Measurements from ENCODE around the gene MCTP1.
"Not testable (repeated sequence)": the region's sequence is repeated elsewhere in the genome, so short reads cannot be mapped to it uniquely, and the experiment has no call there.

The MCTP1 gene

DNA sequence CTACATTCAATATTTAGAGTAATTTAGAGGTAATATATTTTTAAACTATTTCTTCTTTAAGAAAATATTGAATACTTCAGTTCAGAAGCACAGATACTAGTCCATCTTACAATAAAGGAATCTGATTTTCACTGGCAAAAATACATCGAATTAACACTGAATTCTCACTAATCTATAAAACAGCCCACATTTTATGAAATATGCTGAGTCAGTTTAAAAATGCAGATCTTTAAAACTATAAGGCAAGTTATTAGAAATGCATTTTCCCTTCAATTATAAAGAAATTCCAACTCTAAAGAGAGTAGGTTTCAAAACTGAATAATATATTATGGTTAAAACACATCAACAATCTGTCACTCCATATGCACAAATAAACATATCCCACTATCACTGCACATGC is 433.9 kb downstream of the MCTP1 start:
- H3K9me3 Mint-ChIP-seq: no peaks in the 10 kb centered on the region
- H3K27me3 Mint-ChIP-seq (ENCODE audit: low read depth): peaks cover 6% of the 10 kb centered on the region
- H3K4me3 Mint-ChIP-seq: no peak overlapping the region
- H3K27ac Mint-ChIP-seq: no peak overlapping the region
- no peaks in the 10 kb centered on the region for H3K36me3 Mint-ChIP-seq (ENCODE audit: low read depth)
- H3K4me1 Mint-ChIP-seq (ENCODE audit: low read depth): peaks cover 20% of the 10 kb centered on the region

DNA sequence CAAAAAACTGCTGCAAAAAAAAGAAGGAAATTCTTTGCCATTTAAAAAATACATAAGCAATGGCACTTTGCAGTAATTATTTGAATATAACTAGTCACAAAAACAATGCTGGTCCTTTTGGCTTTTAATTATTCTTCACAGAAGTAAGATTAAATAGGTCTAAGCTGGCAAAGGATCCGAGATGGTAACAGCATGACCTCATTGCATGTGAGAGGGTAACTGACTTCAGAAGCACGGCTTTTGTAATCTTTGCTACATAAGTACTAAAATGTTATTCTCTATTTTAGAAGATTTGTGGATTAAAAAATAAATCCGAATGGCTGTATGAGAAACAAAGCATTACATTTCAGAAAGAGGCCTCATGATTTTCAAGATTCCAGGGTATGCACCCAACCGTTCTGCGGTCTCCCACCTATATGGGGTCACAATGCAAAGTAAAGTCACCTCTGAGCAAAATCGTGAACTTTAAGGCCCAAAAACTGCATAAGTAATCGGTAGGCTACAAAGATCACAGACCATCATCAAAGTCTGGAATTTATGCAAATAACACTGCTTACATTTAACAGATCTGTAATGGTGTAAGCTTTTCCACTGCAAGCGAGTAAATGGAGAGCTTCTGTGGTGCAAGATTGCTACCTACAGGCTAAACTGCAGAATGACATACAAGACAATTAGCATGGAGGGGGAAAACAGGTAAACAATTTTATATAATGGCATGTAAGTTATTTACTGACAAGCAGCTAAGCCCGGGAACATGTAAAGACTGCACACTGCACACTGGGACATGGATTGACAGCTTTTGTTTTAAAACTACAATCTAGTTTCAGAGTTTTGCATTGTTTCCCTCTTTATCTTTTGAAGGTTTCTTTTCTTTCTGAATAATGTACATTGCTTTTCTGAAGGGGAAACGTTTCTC is 434.8 kb downstream of the MCTP1 start:
- H3K27me3 Mint-ChIP-seq (ENCODE audit: low read depth): peaks cover 5% of the 10 kb centered on the region
- no peaks in the 10 kb centered on the region for H3K36me3 Mint-ChIP-seq (ENCODE audit: low read depth)
- peak overlapping the region; percentile 1 for H3K27ac Mint-ChIP-seq
- no peak overlapping the region for H3K4me3 Mint-ChIP-seq
- no peaks in the 10 kb centered on the region for H3K9me3 Mint-ChIP-seq
- peaks cover 21% of the 10 kb centered on the region for H3K4me1 Mint-ChIP-seq (ENCODE audit: low read depth)

DNA sequence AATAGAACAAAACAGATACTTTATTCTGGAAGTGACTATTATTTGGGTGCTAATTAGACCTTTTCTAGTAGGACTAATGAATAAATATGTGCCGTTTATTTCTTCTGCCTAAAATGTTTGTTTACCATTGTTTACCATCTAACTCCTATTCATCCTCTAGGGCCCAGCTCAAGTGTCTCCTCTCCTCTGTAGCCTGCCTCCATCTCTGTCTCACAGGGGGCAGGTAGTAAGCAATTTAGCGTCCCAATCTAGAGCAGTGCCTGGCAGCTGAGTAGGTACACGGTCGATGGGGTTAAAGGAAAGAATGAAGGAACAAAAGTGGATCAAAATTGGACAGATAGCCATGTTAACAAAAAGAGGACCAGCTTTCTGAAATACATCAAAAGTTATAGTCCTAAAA is 435.6 kb downstream of the MCTP1 start:
- H3K9me3 Mint-ChIP-seq: no peaks in the 10 kb centered on the region
- H3K4me1 Mint-ChIP-seq (ENCODE audit: low read depth): peaks cover 21% of the 10 kb centered on the region
- no peak overlapping the region for H3K4me3 Mint-ChIP-seq
- peaks cover 3% of the 10 kb centered on the region for H3K27me3 Mint-ChIP-seq (ENCODE audit: low read depth)
- H3K36me3 Mint-ChIP-seq (ENCODE audit: low read depth): no peaks in the 10 kb centered on the region
- no peak overlapping the region for H3K27ac Mint-ChIP-seq

DNA sequence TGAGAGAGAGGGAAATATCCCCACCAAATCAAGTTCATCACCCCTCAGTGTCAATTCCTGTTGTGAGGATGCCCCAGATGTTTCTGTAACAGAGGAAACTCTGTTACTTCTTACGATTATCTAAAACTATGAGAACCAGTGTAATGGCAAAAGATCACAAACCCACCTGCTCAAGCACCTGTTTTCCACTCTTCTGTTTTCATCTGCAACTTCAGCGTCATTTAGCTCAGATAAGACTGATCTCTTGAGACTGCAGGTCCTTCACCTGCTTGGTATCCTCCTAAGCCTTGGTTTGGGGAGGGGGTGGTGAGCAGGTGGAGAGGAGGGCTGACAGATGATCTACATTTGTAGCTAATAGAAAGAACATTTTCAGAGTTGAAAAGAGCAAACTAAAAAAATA is 437.2 kb downstream of the MCTP1 start:
- Mint-ChIP-seq H3K27me3 (ENCODE audit: low read depth) (peaks cover 3% of the 10 kb centered on the region), H3K36me3 (ENCODE audit: low read depth) (no peaks in the 10 kb centered on the region), H3K4me1 (ENCODE audit: low read depth) (peaks cover 21% of the 10 kb centered on the region), H3K4me3 (no peak overlapping the region), H3K27ac (no peak overlapping the region), H3K9me3 (no peaks in the 10 kb centered on the region)

DNA sequence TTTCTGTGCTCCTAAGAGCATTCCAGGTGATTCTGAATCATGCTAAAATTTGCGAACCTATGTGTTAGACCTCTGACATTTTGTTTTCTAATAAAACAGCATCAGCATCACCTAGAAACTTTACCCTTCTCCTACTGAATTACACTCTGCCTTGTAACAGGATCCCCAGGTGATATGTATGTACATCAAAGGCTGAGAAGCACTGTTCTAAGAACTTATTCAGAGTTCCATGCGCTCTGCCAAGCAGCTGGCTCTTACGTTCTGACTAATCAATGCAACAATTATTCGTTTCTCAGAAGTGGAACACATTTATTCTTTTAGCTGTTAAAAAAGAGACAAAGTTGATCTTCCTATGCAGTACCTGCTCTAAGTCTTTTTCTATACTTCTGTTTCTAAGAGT is 437.9 kb downstream of the MCTP1 start:
- H3K4me1 Mint-ChIP-seq (ENCODE audit: low read depth): peaks cover 21% of the 10 kb centered on the region
- H3K36me3 Mint-ChIP-seq (ENCODE audit: low read depth): no peaks in the 10 kb centered on the region
- no peaks in the 10 kb centered on the region for H3K9me3 Mint-ChIP-seq
- peaks cover 3% of the 10 kb centered on the region for H3K27me3 Mint-ChIP-seq (ENCODE audit: low read depth)
- no peak overlapping the region for H3K27ac Mint-ChIP-seq
- H3K4me3 Mint-ChIP-seq: no peak overlapping the region

DNA sequence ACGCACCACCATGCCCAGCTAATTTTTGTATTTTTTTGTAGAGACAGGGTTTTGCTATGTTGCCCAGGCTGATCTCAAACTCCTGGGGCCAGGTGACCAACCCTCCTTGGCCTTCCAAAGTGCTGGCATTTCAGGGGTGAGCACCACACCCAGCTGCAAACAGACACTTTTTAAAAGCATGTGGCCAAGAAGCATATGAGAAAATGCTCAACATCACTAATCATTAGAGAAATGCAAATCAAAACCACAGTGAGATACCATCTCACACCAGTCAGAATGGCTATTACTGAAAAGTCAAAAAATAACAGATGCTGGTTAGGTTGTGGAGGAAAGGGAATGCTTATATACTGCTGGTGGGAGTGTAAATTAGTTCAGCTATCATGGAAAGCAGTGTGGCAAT is 439.2 kb downstream of the MCTP1 start:
- not testable (repeated sequence) for H3K27me3 Mint-ChIP-seq (ENCODE audit: low read depth); H3K27ac Mint-ChIP-seq; H3K4me3 Mint-ChIP-seq; H3K36me3 Mint-ChIP-seq (ENCODE audit: low read depth); H3K9me3 Mint-ChIP-seq
- peaks cover 21% of the 10 kb centered on the region for H3K4me1 Mint-ChIP-seq (ENCODE audit: low read depth)

DNA sequence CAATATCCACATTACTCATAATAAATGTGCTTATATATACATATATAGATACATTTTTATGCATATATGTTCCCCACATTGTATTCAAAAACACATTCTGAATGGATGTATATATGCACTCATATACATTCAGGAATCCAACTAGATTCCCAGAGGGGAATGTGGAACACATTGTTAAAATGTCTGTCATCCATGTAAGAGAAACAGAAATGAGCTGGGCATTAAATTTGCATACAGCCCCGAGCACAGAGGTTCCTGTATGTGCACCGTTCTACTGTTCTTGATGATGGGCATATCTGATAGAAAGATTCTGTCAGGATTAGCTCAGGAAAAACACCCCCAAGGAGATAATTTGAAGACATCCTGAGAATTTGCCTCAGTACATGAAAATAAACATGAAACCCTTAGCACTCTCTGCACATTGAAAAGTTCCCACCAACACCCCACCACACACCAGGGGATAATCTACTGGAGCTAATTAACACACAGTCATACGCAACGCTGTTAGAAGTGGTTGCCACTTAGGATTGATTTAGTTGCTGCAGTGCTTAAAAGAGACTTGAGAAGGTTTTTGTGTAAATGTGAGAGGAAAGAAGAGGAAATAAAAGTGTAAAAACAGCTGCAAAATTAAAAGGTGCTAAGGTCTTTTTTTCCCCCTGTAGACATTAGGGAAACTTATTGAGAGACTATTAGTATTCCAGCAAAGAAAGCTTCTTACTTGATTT is 443.1 kb downstream of the MCTP1 start:
- Mint-ChIP-seq H3K9me3 (no peaks in the 10 kb centered on the region), H3K27me3 (ENCODE audit: low read depth) (peaks cover 16% of the 10 kb centered on the region), H3K4me1 (ENCODE audit: low read depth) (peaks cover 14% of the 10 kb centered on the region), H3K27ac (no peak overlapping the region), H3K36me3 (ENCODE audit: low read depth) (peaks cover 3% of the 10 kb centered on the region), H3K4me3 (no peak overlapping the region)

DNA sequence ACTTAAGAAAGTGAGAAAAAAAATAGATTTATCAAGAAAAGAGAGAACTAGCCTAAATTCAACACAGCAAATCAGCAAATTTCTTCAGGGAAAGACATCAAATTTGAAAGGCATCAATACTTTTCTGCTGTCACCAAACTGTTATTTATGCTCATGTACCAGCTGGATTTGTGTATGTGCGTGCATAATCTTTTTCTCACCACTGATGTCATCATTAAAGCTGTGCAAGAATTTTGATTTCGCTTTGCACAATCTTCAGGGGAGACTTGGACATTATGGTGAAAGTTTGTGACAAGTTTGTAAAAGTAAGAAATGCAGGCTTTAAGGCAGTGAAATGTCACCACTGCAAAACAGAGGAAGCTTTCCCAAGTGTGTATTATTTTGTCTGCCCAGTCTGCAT is 451.0 kb downstream of the MCTP1 start:
- Mint-ChIP-seq H3K27ac (no peak overlapping the region), H3K4me1 (ENCODE audit: low read depth) (peaks cover 13% of the 10 kb centered on the region), H3K4me3 (no peak overlapping the region), H3K9me3 (no peaks in the 10 kb centered on the region), H3K27me3 (ENCODE audit: low read depth) (peaks cover 8% of the 10 kb centered on the region), H3K36me3 (ENCODE audit: low read depth) (peaks cover 3% of the 10 kb centered on the region)

DNA sequence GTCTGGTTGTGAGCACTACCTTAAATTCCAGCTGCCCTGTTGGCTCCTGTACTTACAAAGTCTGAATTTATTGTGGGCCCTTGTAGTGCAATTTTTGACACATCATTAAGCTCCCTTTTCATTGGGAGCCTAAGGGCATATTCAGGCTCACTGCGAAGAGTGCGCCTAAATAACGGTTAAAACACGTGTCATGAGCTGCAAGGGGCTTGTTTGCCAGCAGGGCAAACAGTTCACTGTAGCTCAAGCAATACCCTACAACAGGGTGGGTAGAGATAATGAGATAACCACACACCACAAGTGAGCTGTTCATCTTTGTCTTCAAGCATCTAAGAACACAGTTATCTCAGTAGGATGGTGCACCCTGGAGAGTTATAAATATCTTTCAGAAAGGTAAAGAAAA is 452.2 kb downstream of the MCTP1 start:
- Mint-ChIP-seq H3K27ac (no peak overlapping the region), H3K9me3 (no peaks in the 10 kb centered on the region), H3K27me3 (ENCODE audit: low read depth) (peaks cover 8% of the 10 kb centered on the region), H3K36me3 (ENCODE audit: low read depth) (peaks cover 3% of the 10 kb centered on the region), H3K4me3 (no peak overlapping the region), H3K4me1 (ENCODE audit: low read depth) (peaks cover 11% of the 10 kb centered on the region)

DNA sequence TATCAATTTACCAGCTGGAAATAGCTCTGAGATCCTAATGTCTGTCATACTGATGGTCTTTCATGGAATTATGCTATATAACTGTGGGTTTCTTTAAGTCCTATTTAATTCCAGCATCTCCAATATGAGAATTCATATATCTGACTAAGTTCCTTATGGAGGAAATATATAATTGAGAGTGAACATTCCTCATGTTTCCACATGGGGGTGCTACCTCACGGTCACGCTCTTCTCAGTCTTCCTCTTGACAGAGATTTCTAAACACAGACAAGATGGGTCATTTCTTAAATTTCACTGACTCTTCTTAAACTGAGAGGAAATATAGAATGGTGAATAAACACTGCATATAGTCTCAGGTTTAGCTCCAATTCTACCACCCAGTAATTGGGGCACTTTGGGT is 454.4 kb downstream of the MCTP1 start:
- Mint-ChIP-seq H3K27ac (no peak overlapping the region), H3K9me3 (no peaks in the 10 kb centered on the region), H3K4me3 (no peak overlapping the region), H3K4me1 (ENCODE audit: low read depth) (peaks cover 2% of the 10 kb centered on the region), H3K36me3 (ENCODE audit: low read depth) (no peaks in the 10 kb centered on the region), H3K27me3 (ENCODE audit: low read depth) (peaks cover 26% of the 10 kb centered on the region)

DNA sequence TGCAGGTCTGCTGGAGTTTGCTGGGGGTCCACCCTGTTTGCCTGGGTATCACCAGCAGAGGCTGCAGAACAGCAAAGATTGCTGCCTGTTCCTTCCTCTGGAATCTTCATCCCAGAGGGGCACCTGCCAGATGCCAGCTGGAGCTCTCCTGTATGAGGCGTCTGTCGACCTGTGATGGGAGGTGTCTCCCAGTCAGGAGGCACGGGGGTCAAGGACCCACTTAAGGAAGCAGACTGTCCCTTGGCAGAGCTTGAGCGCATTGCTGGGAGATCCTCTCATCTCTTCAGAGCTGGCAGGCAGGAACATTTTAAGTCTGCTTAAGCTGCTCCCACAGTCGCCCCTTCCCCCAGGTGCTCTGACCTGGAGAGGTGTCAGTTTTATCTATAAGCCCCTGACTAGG is 456.7 kb downstream of the MCTP1 start:
- not testable (repeated sequence) for H3K36me3 Mint-ChIP-seq (ENCODE audit: low read depth); H3K9me3 Mint-ChIP-seq; H3K4me3 Mint-ChIP-seq; H3K4me1 Mint-ChIP-seq (ENCODE audit: low read depth); H3K27ac Mint-ChIP-seq
- H3K27me3 Mint-ChIP-seq (ENCODE audit: low read depth): peaks cover 49% of the 10 kb centered on the region

DNA sequence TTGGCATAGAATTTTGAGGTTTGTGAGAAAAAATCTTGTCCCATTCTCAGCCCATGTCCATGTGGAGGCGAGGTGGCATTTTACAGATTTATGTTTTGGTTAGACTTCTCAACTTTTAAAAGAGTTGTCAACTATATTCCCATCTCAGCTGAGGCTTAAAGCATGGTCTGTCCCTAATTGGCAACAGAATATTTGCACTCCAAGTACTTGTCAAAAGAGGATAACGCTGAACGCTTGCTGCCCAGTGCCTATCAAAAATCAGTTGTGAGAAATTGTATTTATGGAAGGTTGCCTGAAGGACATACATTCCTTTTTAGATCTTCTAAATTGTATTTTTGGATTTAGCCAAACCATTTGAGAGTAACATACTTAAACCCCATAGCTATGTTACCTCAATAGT is 464.4 kb downstream of the MCTP1 start:
- H3K9me3 Mint-ChIP-seq: no peaks in the 10 kb centered on the region
- H3K4me3 Mint-ChIP-seq: no peak overlapping the region
- H3K27me3 Mint-ChIP-seq (ENCODE audit: low read depth): peaks cover 40% of the 10 kb centered on the region
- H3K36me3 Mint-ChIP-seq (ENCODE audit: low read depth): no peaks in the 10 kb centered on the region
- no peak overlapping the region for H3K27ac Mint-ChIP-seq
- H3K4me1 Mint-ChIP-seq (ENCODE audit: low read depth): no peaks in the 10 kb centered on the region

DNA sequence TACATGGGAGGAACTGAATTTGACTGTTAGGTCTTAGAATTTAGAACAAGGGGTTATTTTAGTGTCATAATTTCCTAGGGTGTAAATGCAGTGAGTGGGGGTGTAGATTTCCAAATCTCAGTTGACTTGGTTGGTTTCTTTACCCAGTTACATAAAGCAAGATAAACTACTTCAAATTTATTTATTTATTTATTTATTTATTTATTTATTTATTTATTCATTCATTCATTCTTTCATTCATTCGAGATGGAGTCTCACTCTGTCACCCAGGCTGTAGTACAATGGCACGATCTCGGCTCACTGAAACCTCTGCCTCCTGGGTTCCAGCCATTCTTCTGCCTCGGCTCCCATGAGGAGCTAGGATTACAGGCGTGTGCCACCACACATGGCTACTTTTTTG is 466.0 kb downstream of the MCTP1 start:
- no peak overlapping the region for H3K27ac Mint-ChIP-seq
- no peak overlapping the region for H3K4me3 Mint-ChIP-seq
- H3K4me1 Mint-ChIP-seq (ENCODE audit: low read depth): no peaks in the 10 kb centered on the region
- H3K27me3 Mint-ChIP-seq (ENCODE audit: low read depth): peaks cover 26% of the 10 kb centered on the region
- no peaks in the 10 kb centered on the region for H3K36me3 Mint-ChIP-seq (ENCODE audit: low read depth)
- H3K9me3 Mint-ChIP-seq: no peaks in the 10 kb centered on the region

DNA sequence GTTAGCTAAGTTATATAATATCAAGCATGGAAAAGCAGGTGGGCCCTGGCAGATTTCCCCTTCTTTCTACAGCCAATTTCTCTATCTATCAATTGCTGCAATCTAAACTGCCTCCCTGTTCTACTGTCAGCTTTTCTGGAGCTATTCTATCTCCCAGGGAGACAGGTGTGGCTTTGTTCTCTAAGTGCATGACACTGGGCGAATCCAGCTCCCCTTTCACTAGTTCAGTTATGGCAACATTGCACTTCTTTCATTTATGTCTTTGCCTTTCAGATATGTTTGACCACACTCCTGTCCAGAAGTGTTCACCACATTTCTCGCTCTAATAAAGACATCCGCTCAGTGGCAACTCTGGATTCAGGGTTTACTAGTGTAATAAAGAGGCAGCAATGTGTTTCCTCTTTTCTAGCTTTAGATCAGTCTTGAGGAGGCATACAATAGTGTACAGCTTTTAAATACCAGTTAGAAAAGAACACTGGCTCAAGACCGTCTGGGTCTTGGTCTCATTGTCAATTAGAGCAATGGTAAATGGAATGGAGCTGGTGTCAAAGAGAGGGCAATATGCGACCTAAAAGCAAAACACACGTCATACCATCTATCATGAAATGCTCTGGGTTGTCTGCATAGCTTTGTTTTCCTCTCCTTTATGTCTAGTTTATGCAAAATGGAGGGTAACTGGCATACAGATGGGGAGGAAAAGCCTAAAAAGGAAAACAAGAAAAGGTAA is 469.4 kb downstream of the MCTP1 start:
- no peaks in the 10 kb centered on the region for H3K9me3 Mint-ChIP-seq
- peaks cover 27% of the 10 kb centered on the region for H3K27me3 Mint-ChIP-seq (ENCODE audit: low read depth)
- H3K4me1 Mint-ChIP-seq (ENCODE audit: low read depth): no peaks in the 10 kb centered on the region
- no peaks in the 10 kb centered on the region for H3K36me3 Mint-ChIP-seq (ENCODE audit: low read depth)
- no peak overlapping the region for H3K27ac Mint-ChIP-seq
- H3K4me3 Mint-ChIP-seq: no peak overlapping the region

DNA sequence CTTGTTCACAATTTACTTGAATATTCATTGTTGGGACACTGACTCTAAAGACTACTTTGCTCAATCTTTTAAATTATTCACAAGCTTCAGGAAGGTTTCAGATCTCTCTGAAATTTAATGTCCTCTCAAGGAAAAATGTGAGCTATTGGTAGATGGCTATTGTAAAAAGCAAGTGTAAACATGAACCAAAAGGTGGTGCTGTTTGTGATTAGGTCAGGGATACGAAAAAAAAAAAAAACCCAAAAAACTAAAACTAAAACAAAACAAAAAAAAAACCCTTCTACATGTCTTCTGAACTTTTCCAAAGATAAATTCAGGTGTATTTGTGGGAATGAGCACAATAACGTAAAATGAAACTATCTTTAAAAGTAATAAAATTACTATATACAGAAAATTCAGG is 472.7 kb downstream of the MCTP1 start:
- Mint-ChIP-seq H3K4me3 (no peak overlapping the region), H3K9me3 (no peaks in the 10 kb centered on the region), H3K36me3 (ENCODE audit: low read depth) (no peaks in the 10 kb centered on the region), H3K4me1 (ENCODE audit: low read depth) (no peaks in the 10 kb centered on the region), H3K27ac (no peak overlapping the region), H3K27me3 (ENCODE audit: low read depth) (peaks cover 31% of the 10 kb centered on the region)
